ENCODE results near the gene AKAP13. TPM values are rescaled to one million over a fixed set of nuclear protein-coding genes. Genes with fewer than 3 reads are reported as not detected.

The AKAP13 gene
- total and polyA plus RNA-seq, 3 donors from 2014 or later, result 79.5 to 207 (median 187) TPM

- Histone ChIP-seq H3K4me3 (no peak overlapping the region), H3K36me3 (ENCODE audit: low read depth, missing control alignments) (no peaks in the 10 kb centered on the region), H3K4me1 (no peaks in the 10 kb centered on the region), H3K27me3 (no peaks in the 10 kb centered on the region), H3K27ac (no peak overlapping the region), H3K9me3 (no peaks in the 10 kb centered on the region)
- intact Hi-C loops (cut with DNase I; ENCODE audit: low total_unique reads), result no loop called here
- DNase-seq, result no peak
- TF ChIP-seq, protein P1, sequence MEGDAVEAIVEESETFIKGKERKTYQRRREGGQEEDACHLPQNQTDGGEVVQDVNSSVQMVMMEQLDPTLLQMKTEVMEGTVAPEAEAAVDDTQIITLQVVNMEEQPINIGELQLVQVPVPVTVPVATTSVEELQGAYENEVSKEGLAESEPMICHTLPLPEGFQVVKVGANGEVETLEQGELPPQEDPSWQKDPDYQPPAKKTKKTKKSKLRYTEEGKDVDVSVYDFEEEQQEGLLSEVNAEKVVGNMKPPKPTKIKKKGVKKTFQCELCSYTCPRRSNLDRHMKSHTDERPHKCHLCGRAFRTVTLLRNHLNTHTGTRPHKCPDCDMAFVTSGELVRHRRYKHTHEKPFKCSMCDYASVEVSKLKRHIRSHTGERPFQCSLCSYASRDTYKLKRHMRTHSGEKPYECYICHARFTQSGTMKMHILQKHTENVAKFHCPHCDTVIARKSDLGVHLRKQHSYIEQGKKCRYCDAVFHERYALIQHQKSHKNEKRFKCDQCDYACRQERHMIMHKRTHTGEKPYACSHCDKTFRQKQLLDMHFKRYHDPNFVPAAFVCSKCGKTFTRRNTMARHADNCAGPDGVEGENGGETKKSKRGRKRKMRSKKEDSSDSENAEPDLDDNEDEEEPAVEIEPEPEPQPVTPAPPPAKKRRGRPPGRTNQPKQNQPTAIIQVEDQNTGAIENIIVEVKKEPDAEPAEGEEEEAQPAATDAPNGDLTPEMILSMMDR (IDR thresholded peaks at IDR 0.05), result no peak
Observed at GRCh38 chr15:85353516-85353915, 26.9 kb upstream of the AKAP13 start.

DNA sequence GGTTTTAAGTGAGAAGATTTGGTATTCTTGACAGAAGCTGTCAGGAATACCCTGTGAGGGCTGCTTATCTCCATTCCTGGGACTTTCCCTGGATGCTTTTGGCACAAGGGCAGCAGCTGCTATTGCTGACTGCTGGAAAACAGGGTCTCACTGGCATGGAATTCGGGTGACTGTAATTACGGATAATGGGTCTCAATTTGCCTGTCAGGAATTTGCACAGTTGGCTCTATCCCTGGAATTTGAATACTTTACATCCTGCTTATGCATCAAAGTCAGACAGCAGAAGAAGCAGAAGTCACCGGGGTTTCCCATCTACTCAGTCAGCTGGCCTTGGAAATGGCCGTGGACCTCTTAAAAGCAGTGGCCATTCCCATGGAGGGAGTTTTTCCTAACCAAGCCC, 25.9 kb upstream of the AKAP13 start:
- TF ChIP-seq POLR2A (IDR thresholded peaks at IDR 0.05), result no peak
- TF ChIP-seq, protein P1 (IDR thresholded peaks at IDR 0.05), result no peak
- Histone ChIP-seq H3K27ac (no peak overlapping the region), H3K9me3 (no peaks in the 10 kb centered on the region), H3K4me3 (no peak overlapping the region), H3K27me3 (no peaks in the 10 kb centered on the region), H3K4me1 (no peaks in the 10 kb centered on the region), H3K36me3 (ENCODE audit: low read depth, missing control alignments) (no peaks in the 10 kb centered on the region)
- intact Hi-C loops (cut with DNase I; ENCODE audit: low total_unique reads), result no loop called here
- 63 to 93% methylated on average over 3 to 4 of the region's 4 CpGs for WGBS, 2 donors
- DNase-seq, result no peak

DNA sequence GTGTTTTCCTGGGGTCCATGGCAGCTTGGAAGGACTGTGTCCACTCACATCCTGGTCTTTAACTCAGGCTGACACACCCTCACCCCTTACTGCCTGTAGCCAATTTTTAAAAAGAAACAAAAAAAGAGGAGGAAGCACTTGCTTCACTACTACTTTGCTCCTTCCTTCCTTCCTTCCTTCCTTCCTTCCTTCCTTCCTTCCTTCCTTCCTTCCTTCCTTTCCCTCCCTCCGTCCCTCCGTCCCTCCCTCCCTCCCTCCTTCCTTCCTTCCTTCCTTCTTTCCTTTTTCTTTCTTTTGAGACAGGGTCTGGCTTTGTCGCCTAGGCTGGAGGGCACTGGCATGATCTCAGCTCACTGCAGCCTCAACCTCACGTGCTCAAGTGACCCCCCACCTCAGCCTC, 25.5 kb upstream of the AKAP13 start:
- TF ChIP-seq, protein P1 (IDR thresholded peaks at IDR 0.05), result no peak
- intact Hi-C loops (cut with DNase I; ENCODE audit: low total_unique reads), result no loop called here
- Histone ChIP-seq H3K27me3 (no peaks in the 10 kb centered on the region), H3K9me3 (no peaks in the 10 kb centered on the region), H3K36me3 (ENCODE audit: low read depth, missing control alignments) (no peaks in the 10 kb centered on the region), H3K27ac (no peak overlapping the region), H3K4me3 (no peak overlapping the region), H3K4me1 (no peaks in the 10 kb centered on the region)
- DNase-seq, result no peak
- WGBS, 2 donors, result 74 to 77% methylated on average over 4 of the region's 4 CpGs

DNA sequence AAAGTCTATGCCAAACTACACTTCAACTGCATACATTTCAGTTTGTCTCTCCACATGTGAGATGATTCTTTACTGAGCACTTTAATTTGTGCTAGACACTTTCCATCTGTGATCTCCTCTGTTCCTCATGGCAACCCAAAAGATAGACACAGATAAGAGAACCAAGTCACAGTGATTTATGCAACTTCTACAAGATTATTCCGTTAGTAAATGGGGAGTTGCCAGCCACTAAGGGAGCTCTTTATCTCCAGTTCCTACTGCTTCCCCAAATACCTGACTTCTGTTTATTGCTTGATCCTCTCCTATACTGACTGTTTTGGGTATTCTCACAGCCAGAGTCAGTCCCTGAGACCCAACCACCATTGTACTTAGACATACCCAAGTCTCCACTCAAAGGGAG, 24.1 kb upstream of the AKAP13 start:
- TF ChIP-seq, protein P1 (IDR thresholded peaks at IDR 0.05), result no peak
- no peak for TF ChIP-seq POLR2A (IDR thresholded peaks at IDR 0.05)
- Histone ChIP-seq H3K27me3 (no peaks in the 10 kb centered on the region), H3K9me3 (no peaks in the 10 kb centered on the region), H3K36me3 (ENCODE audit: low read depth, missing control alignments) (no peaks in the 10 kb centered on the region), H3K4me1 (no peaks in the 10 kb centered on the region), H3K4me3 (no peak overlapping the region), H3K27ac (no peak overlapping the region)
- 59 to 82% methylated on average over 1 of the region's 1 CpG for WGBS, 2 donors
- intact Hi-C loops (cut with DNase I; ENCODE audit: low total_unique reads), result no loop called here
- DNase-seq, result no peak

DNA sequence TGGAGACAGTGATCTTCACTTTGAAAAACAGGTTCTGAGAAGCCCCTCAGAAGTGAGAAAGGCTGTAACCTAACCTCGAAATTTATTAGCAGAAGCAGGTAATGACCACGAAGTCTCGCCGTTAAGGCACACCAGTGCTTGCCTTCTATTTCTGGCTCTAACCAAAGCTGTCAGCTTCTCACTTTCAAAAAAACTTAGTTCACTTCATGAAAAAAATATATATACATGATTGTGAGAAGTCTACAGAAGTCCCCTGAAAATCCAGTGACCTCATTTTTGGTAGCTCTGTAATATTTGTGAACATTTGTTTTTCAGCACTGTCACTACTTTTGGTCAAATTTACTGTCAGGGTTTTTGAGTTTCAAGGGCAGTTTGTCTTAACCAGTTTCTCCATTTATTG, 19.1 kb upstream of the AKAP13 start:
- TF ChIP-seq, protein P1 (IDR thresholded peaks at IDR 0.05), result no peak
- no peak for TF ChIP-seq POLR2A (IDR thresholded peaks at IDR 0.05)
- WGBS, 2 donors, result 77 to 88% methylated on average over 4 of the region's 4 CpGs
- DNase-seq, result no peak
- H3K27me3 ChIP-seq, result no peaks in the 10 kb centered on the region
- H3K4me1 ChIP-seq, result no peaks in the 10 kb centered on the region
- H3K9me3 ChIP-seq, result no peaks in the 10 kb centered on the region
- no peak overlapping the region for H3K4me3 ChIP-seq
- H3K36me3 ChIP-seq (ENCODE audit: low read depth, missing control alignments), result no peaks in the 10 kb centered on the region
- intact Hi-C loops (cut with DNase I; ENCODE audit: low total_unique reads), result no loop called here
- H3K27ac ChIP-seq, result no peak overlapping the region

Data from testis (tissue), 3 donors.